ENCODE data around the gene C15orf61.

C15orf61 gene

DNA sequence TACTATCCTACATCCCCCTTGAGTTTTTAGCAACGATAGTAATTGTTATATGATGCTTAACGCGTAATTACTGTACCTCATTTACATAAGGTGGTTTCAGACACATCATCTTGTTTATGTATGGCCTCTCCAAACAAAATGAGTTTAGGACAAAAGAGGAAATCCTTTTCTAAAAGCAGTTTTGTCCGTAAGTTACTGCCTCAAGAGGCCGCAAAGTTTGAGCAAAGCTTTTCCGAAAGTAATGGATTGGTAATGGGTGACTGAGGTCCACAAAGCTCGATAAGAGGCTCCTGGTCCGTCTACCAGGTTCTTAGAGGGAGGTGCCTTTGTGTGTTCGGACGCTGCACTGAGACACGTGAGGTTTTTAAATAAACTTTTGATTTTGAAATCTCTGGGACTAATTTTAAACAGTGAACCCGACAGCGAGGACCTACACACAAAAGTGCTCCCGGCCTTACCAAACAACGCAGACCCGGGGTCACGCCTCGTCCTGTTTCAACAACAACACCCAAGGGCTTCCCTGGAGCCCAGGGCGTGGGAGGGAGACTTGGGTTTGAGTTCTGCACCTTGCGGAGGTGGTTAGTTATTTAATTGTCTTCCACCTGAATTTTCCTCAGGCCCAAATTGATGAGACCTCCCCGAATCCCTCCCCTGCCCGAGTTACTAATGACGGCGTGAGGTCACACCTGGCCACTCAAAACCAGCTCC is 456 bp upstream of the C15orf61 start:
- TF ChIP-seq, protein P1, sequence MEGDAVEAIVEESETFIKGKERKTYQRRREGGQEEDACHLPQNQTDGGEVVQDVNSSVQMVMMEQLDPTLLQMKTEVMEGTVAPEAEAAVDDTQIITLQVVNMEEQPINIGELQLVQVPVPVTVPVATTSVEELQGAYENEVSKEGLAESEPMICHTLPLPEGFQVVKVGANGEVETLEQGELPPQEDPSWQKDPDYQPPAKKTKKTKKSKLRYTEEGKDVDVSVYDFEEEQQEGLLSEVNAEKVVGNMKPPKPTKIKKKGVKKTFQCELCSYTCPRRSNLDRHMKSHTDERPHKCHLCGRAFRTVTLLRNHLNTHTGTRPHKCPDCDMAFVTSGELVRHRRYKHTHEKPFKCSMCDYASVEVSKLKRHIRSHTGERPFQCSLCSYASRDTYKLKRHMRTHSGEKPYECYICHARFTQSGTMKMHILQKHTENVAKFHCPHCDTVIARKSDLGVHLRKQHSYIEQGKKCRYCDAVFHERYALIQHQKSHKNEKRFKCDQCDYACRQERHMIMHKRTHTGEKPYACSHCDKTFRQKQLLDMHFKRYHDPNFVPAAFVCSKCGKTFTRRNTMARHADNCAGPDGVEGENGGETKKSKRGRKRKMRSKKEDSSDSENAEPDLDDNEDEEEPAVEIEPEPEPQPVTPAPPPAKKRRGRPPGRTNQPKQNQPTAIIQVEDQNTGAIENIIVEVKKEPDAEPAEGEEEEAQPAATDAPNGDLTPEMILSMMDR (IDR thresholded peaks at IDR 0.05; ENCODE audit: unreplicated experiment in 3 of 3): no peak
- Mint-ChIP-seq H3K4me1 (peaks cover 26% of the 10 kb centered on the region), H3K27ac (peak overlapping the region; percentile 58 to 87 (median 86)), H3K4me3 (peak overlapping the region; percentile 79 to 88 (median 84)), H3K9me3 (no peaks in the 10 kb centered on the region), H3K36me3 (ENCODE audit: low read depth) (peaks cover 8% of the 10 kb centered on the region), H3K27me3 (ENCODE audit: low read depth) (no peaks in the 10 kb centered on the region)

DNA sequence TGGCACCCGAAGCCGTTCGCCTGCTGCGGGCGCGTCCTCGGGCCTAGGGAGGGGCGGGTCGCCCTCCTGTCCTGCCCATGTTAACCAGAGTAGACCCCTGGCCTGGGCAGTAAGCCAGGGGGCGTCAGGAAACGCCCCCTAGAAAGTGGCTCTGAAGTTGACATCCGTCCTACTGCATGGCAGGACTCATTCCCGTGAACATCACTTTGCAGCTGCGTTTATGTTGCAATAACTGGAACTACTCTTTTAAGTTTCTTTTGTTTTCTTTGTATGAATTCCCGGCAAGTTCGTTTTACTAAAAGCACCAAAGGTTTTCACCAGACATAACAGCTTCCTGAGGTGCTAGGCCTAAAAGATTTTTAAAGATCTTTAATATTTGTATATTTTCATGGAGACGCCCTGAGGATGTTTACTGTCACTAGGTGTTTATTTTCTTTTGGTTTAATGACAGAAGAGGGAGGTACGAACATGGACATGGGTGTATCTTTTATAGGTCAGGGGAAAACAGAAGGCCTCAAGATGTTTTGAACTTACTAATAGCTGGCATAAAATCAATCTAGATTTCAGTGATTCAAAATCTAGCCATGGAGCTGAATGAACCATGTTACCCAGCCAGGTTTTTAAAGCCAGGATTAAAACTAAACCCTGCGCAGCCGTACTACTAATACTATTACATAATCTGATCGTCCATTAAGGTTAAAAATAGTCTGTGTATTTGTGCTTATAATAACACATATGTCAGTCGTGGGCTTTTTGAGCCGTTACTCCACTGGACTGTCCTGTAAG is 1.0 kb downstream of the C15orf61 start:
- TF ChIP-seq, protein P1 (IDR thresholded peaks at IDR 0.05; ENCODE audit: unreplicated experiment in 3 of 3): no peak
- Mint-ChIP-seq H3K27me3 (ENCODE audit: low read depth) (no peaks in the 10 kb centered on the region), H3K36me3 (ENCODE audit: low read depth) (peaks cover 12% of the 10 kb centered on the region), H3K4me1 (peaks cover 26% of the 10 kb centered on the region), H3K4me3 (peak overlapping the region; percentile 84 to 94 (median 84)), H3K27ac (peak overlapping the region; percentile 65 to 98 (median 84)), H3K9me3 (no peaks in the 10 kb centered on the region)

DNA sequence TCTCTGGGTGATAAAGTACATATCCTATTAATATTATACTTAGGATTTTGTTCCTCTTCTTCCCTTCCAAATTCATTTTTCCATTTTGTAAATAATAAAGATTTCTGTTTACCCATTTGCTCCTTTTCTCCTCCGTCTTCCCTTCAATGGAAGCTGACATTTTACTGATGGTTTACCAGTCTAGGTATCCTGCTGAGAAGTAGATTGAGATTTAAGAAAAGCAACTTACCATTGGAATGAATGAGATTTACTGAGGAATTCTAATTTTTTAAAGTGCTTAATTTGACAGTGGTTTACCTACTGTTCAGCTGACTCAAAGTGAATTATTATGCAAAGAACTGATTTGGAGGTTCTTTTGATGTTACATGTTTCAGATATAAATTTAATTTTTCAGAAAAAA is 2.4 kb downstream of the C15orf61 start:
- Mint-ChIP-seq H3K36me3 (ENCODE audit: low read depth) (peaks cover 20% of the 10 kb centered on the region), H3K27me3 (ENCODE audit: low read depth) (no peaks in the 10 kb centered on the region), H3K27ac (peak overlapping the region in 2 of 3 experiments; percentile 42 to 98), H3K4me3 (peak overlapping the region; percentile 84 to 94 (median 84)), H3K9me3 (no peaks in the 10 kb centered on the region), H3K4me1 (peaks cover 36% of the 10 kb centered on the region)
- TF ChIP-seq, protein P1 (IDR thresholded peaks at IDR 0.05; ENCODE audit: unreplicated experiment in 3 of 3): no peak

DNA sequence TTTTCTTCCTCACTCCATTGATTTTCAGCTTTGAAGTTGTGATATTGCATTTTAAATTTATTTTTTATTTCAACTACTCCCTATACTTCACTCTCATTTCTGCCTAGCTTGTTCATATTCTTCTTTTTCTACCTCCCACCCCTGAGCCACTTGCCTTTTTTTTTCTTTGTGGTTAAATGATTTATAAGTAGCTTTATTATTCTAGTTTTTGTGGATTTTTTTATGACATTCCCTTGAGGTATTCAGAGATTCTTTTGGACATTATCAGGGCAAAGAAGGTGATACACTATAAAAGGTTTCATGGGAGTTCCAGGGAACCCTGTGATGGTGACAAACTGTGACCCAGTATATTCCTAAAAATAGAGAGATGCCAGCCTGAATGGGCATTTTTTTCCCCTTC is 3.3 kb downstream of the C15orf61 start:
- H3K27ac Mint-ChIP-seq: peak overlapping the region in 1 of 3 experiments; percentile 62
- H3K27me3 Mint-ChIP-seq (ENCODE audit: low read depth): no peaks in the 10 kb centered on the region
- H3K36me3 Mint-ChIP-seq (ENCODE audit: low read depth): peaks cover 17% of the 10 kb centered on the region
- H3K9me3 Mint-ChIP-seq: no peaks in the 10 kb centered on the region
- H3K4me1 Mint-ChIP-seq: peaks cover 41% of the 10 kb centered on the region
- TF ChIP-seq, protein P1 (IDR thresholded peaks at IDR 0.05; ENCODE audit: unreplicated experiment in 3 of 3): no peak
- H3K4me3 Mint-ChIP-seq: peak overlapping the region; percentile 31 to 57 (median 42)

DNA sequence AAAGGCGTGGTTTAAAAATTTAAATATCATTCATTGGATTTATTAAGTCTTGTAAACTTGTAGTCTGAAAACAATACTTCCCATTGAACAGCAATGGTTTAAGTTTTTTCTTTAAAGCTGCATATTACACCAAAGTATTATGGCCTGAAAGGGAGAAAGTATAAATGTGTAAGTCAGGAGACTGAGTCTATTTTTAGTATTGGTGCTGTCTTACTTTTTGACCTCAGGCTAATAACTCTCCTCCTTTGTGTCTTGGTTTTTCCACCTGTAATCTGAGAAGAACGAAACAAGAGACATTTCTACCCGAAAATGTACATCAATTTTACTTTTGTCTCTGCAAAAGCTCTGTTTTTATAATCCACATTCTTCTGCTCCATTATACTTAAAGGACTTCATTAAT is 7.6 kb downstream of the C15orf61 start:
- no peak overlapping the region for H3K4me3 Mint-ChIP-seq
- no peaks in the 10 kb centered on the region for H3K9me3 Mint-ChIP-seq
- peaks cover 23% of the 10 kb centered on the region for H3K36me3 Mint-ChIP-seq (ENCODE audit: low read depth)
- H3K27ac Mint-ChIP-seq: no peak overlapping the region
- peaks cover 21% of the 10 kb centered on the region for H3K4me1 Mint-ChIP-seq
- TF ChIP-seq, protein P1 (IDR thresholded peaks at IDR 0.05; ENCODE audit: unreplicated experiment in 3 of 3): no peak
- H3K27me3 Mint-ChIP-seq (ENCODE audit: low read depth): no peaks in the 10 kb centered on the region

All from nephron (organoid).